GM18511 (cell line): ENCODE results near the gene WDR87.

Source experiments
- ATAC-seq: cut with Tn5 transposase; IDR thresholded peaks from one replicate; pipeline ENCODE4 v1.9.1; 2021; ENCODE audit warnings: mild to moderate bottlenecking, moderate library complexity; ENCODE audit not compliant: unreplicated experiment

Gene WDR87

GRCh38 chr19:37905946-37906868 lies at the start of gene WDR87:
WDR87 (minus strand) TSS chr19:37906594; CDS start chr19:37898239, 8,355 bp downstream.
- peak; percentile 35 for ATAC-seq

- ATAC-seq: no peak
Measured at GRCh38 chr19:37955986-37956385, 49.6 kb upstream of the WDR87 start.

- ATAC-seq: no peak
Measured at GRCh38 chr19:37954421-37954874, 48.1 kb upstream of the WDR87 start.

- ATAC-seq: no peak
Measured at GRCh38 chr19:37953918-37954303, 47.5 kb upstream of the WDR87 start.

DNA sequence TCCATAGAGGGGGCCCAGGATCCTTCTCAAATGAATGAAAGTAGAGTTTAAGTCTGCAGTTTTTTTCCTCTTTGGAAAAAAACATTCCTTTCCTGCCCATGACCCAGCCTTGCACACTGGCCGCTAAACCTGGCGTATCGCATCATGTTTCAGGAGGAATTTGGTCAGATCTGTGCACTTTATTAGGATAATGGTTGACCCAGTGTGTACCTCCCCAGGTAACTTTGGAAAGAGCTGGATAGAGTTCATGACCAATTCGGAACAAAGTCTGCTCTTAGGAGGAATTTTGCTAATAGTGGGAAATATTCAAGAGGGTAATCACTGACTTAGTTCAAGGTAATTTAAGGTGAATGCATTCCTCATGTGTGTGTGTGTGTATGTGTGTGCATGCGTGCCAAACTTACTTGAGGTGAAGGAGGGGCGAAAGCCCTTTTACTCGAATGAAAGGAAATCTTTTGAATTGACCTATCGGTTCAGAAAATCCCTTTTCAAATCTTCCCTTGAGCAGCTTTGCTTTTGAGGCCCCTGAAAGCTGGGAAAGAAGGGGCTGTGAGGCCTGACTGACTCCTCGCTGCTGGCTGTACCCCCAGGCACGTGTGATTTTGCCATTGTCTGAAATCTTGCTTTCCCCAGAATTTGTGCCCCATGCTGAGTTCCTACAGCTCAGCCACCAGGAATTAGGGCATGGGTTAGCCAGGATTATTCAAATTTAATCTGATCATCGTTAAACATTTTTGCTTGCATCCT lies 47.0 kb upstream of the WDR87 start:
- ATAC-seq: no peak

GRCh38 chr19:37951816-37952210 lies 45.4 kb upstream of the WDR87 start:
- no peak for ATAC-seq

GRCh38 chr19:37950471-37951175 lies 44.2 kb upstream of the WDR87 start:
- no peak for ATAC-seq

GRCh38 chr19:37948362-37948761 lies 42.0 kb upstream of the WDR87 start:
- ATAC-seq: no peak

DNA sequence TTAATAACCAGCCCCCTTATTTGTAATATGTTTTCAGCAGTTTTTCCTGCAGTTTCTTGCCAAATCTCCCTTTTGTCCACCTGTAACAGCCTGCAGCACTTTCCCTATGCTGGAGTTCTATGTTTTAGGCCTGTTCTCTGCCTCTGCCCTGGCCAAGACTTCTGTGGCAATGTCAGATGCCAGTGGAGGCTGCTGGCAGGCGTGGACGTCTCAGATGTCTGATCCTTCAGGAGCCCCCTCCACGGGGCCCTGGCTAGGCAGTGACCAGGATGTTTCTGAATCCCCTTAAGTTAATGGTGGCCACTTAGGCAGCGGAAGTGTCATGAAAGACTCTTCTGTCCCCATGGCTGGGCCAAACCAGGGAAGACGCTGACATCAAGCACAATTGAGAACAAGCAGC lies 41.4 kb upstream of the WDR87 start:
- ATAC-seq: no peak

DNA sequence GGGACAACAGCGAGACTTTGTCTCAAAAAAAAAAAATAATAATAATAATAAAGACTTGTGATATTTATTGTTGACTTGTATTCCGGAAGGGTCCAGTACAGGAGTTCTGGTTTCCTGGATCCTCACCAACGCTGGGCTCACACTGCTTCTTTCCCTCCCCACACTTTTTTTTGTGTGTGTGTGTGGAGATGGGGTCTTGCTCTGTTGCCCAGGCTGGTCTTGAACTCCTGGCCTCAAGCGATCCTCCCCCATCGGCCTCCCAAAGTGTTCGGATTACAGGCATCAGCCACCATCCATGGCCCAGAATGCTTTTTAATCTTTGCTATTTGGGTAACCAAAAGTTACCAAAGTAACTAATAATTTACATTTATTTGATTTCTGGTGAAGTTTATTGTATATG lies 39.7 kb upstream of the WDR87 start:
- ATAC-seq: no peak

- ATAC-seq: no peak
Measured at GRCh38 chr19:37943480-37943879, 37.1 kb upstream of the WDR87 start.

GRCh38 chr19:37942516-37942902 lies 36.1 kb upstream of the WDR87 start:
- ATAC-seq: no peak

GRCh38 chr19:37941782-37942515 lies 35.6 kb upstream of the WDR87 start:
- no peak for ATAC-seq

- ATAC-seq: no peak
Measured at GRCh38 chr19:37938353-37938752, 32.0 kb upstream of the WDR87 start.

GRCh38 chr19:37936886-37937285 lies 30.5 kb upstream of the WDR87 start:
- ATAC-seq: no peak

- ATAC-seq: no peak
Measured at GRCh38 chr19:37936166-37936565, 29.8 kb upstream of the WDR87 start.

DNA sequence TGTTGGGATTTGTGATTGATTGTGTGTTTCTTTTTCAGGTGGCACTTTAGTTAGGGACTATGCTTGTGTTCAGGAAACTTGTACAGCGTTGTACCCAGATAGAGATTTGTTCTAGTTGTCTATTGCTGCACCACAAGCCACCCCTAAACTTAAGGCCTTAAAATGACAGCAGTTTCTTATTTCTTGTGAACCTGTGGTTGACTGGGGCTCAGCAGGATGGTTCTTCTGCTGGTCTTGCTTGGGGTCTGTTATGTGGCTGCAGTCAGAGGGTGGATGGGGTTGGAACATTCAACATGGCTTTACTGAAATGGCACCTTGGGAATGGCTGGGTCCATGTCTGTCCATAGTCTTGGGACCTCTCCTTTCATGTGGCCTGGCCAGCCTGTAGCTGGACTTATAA lies 28.9 kb upstream of the WDR87 start:
- no peak for ATAC-seq

GRCh38 chr19:37933937-37934358 lies 27.6 kb upstream of the WDR87 start:
- ATAC-seq: no peak

DNA sequence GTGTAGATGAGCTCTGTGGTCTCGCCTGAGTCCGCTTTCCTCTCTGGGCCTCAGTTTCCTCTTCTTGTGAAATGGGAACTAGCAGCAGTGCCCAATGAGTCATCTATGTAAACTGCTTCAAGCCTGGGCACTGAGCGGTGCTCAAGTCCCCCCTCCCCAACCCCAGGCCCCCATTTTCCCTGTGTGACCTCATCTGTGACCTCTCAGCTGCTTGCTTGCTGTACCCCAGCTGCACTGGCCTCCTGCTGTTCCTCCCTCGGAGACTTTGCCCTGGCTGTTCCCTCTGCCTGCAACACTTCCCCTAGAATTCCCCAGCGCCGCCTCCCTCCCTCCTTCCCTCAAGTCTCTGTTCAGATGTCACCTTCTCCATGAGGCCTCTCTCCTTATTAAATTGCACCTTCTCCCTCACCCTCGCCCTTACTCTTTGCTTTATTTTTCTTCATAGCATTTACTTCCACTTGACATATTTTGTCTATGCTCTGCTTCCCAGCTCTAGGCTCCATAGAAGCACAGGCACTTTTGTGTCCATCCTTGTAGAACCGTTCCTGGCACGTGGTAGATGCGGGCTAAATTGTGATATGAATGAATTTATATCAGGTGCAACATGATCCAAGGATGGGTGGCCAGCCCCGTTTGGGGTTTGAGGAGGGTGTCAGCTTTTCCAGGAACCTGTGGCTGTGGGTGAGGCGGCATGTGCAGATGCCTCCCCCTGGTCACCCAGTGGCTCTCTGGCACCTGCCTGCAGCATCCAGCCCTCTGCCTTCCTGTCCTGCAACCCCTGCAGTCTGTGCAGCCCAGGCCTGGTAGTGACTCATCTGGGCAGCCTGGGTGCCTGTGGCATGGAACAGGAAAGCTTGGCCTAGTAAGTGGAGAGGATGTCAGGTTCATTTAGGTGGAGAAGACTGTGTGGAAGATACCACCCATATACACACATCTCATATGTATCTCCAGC lies 26.9 kb upstream of the WDR87 start:
- no peak for ATAC-seq
